K562 (cell line): Measurements from ENCODE around the gene OPCML. TPM values are rescaled to one million over a fixed set of nuclear protein-coding genes. Genes with fewer than 3 reads are reported as not detected.

Experiments used
- ATAC-seq: fragments of 200-7000 bp; cut with Tn5 transposase; 3 replicates; pipeline ENCODE4 v1.9.1; 2020; ENCODE audit warnings: moderate library complexity
- BruUV-seq: library from RNA; stranded (reverse); fragments of 400-500 nt; replicated peaks from 2 replicates; lab custom pipeline; 2021; lab: Mats Ljungman, UMichigan
- CTCF ChIA-PET: fragments of 300-600 bp; formaldehyde crosslinking; extraction: SDS; loops from one replicate; lab custom pipeline; 2021; ENCODE audit warnings: low intra/inter-chr PET ratio; lab: Yijun Ruan, JAX
- POLR2A ChIA-PET: fragments of 300-600, 350-650 bp; sonication (Branson Sonifier 250); formaldehyde crosslinking; extraction: SDS; loops from one replicate; lab custom pipeline; 2021; ENCODE audit warnings: antibody characterized with exemption, inconsistent platforms; lab: Yijun Ruan, JAX
- DNase-seq, 4 experiments: peaks; one replicate each; pipeline versions ENCODE4 v3.0.0 to v3.0.0-alpha.2; 2011 to 2018; ENCODE audit warnings: low spot score in 3 of 4, mixed read lengths in 3 of 4; ENCODE audit errors: extremely low read depth in 1 of 4
- FAIRE-seq: peaks from 2 replicates; lab custom pipeline; 2011; peaks lifted over from hg19 to GRCh38; lab: Jason Lieb, UNC
- H2AFZ ChIP-seq: 2 replicates; pipeline ENCODE4 v1.6.0; 2011; ENCODE audit warnings: low read depth, low read length, control low read depth, inconsistent platforms
- H3K27ac ChIP-seq: fragments of 200-600 bp; 3 replicates; pipeline ENCODE4 v1.8.0; 2011; ENCODE audit warnings: low read depth, mild to moderate bottlenecking, control low read depth, inconsistent platforms, low read length, moderate library complexity, mixed read lengths; ENCODE audit errors: extremely low read depth
- H3K27me3 ChIP-seq, 2 experiments: fragments of 300-600 bp in 1 of 2; 2 replicates in 1 of 2; 3 replicates in 1 of 2; pipeline versions ENCODE4 v1.6.0 to v1.8.0; 2011; ENCODE audit warnings: inconsistent platforms in 2 of 2, low read length in 2 of 2, mild to moderate bottlenecking in 1 of 2, mixed read lengths in 1 of 2, moderate library complexity in 1 of 2; ENCODE audit not compliant: control insufficient read depth in 2 of 2, insufficient read depth in 2 of 2
- H3K36me3 ChIP-seq: fragments of 300-600 bp; 3 replicates; pipeline ENCODE4 v1.8.0; 2011; ENCODE audit warnings: mild to moderate bottlenecking, low read length, inconsistent platforms; ENCODE audit not compliant: control insufficient read depth, insufficient read depth
- H3K4me1 ChIP-seq, 2 experiments: fragments of 200-600 bp in 1 of 2; replicated peaks in 1 of 2; 2 replicates in 1 of 2; 3 replicates in 1 of 2; pipeline versions ENCODE4 v1.5.1 to v1.8.0; 2011; ENCODE audit warnings: inconsistent platforms in 2 of 2, low read length in 2 of 2, mild to moderate bottlenecking in 1 of 2, mixed read lengths in 1 of 2, moderate library complexity in 1 of 2; ENCODE audit not compliant: control insufficient read depth in 2 of 2, insufficient read depth in 2 of 2
- H3K4me2 ChIP-seq: 2 replicates; pipeline ENCODE4 v1.6.1; 2011; ENCODE audit warnings: low read length, control low read depth, inconsistent platforms, mixed read lengths; ENCODE audit not compliant: insufficient read depth
- H3K4me3 ChIP-seq: fragments of 200-600 bp; sonication (generic), shearing (Covaris generic); 2 replicates; pipeline ENCODE4 v1.5.1; 2016; ENCODE audit warnings: control low read depth, inconsistent platforms
- H3K79me2 ChIP-seq: fragments of 200-600 bp; 3 replicates; pipeline ENCODE4 v1.8.0; 2011; ENCODE audit warnings: low read length, inconsistent platforms; ENCODE audit not compliant: control insufficient read depth, insufficient read depth
- H3K9ac ChIP-seq, 2 experiments: 2 replicates each; pipeline versions ENCODE4 v1.6.0 to v1.6.1; 2011; ENCODE audit warnings: low read depth in 2 of 2, low read length in 2 of 2, control low read depth in 1 of 2, inconsistent platforms in 1 of 2, mild to moderate bottlenecking in 1 of 2, mixed read lengths in 1 of 2; ENCODE audit not compliant: insufficient read depth in 1 of 2
- H3K9me1 ChIP-seq: one replicate; pipeline ENCODE4 v1.6.0; 2011; ENCODE audit warnings: inconsistent platforms, mild to moderate bottlenecking, low read length, moderate library complexity; ENCODE audit not compliant: control insufficient read depth, insufficient read depth
- H3K9me3 ChIP-seq: replicated peaks from 2 replicates; pipeline ENCODE4 v1.5.1; 2011; ENCODE audit warnings: low read depth, low read length, inconsistent platforms; ENCODE audit not compliant: control insufficient read depth, insufficient read depth
- H4K20me1 ChIP-seq: replicated peaks from 2 replicates; pipeline ENCODE4 v1.6.1; 2011; ENCODE audit warnings: low read length, inconsistent platforms, mixed read lengths; ENCODE audit not compliant: control insufficient read depth, insufficient read depth
- CC2D1A ChIP-seq: fragments of 450-650 bp; IDR thresholded peaks from 2 replicates; pipeline ENCODE4 v1.6.1; 2017; ENCODE audit warnings: mild to moderate bottlenecking
- CHCHD3 ChIP-seq: fragments of 250-450 bp; sonication (Bioruptor Pico); IDR thresholded peaks from 2 replicates; pipeline ENCODE4 v2.1.2; 2022; ENCODE audit warnings: mild to moderate bottlenecking
- HIVEP1 ChIP-seq: fragments of 250-450 bp; sonication (Bioruptor Pico); IDR thresholded peaks from 2 replicates; pipeline ENCODE4 v1.4.0; 2020; ENCODE audit warnings: mild to moderate bottlenecking
- NR2C2 ChIP-seq, 2 experiments: fragments of 200-800 bp in 1 of 2; sonication (Bioruptor generic) in 1 of 2; sonication (generic) in 1 of 2; formaldehyde crosslinking in 1 of 2; IDR thresholded peaks; 2 replicates each; pipeline versions ENCODE4 v1.6.1 to v1.8.0; 2016 to 2022; ENCODE audit warnings: mild to moderate bottlenecking in 1 of 2, missing compliant biosample characterization in 1 of 2, missing genetic modification characterization in 1 of 2, missing genetic modification reagents in 1 of 2
- PML ChIP-seq: IDR thresholded peaks from 2 replicates; pipeline ENCODE4 v1.6.1; 2012; ENCODE audit warnings: low read length, inconsistent platforms
- PTBP1 ChIP-seq: fragments of 200-400 bp; formaldehyde crosslinking; IDR thresholded peaks from 2 replicates; pipeline ENCODE4 v1.6.1; 2017; ENCODE audit warnings: low read depth, low read length
- RNF2 ChIP-seq: sonication (generic); IDR thresholded peaks from 2 replicates; pipeline ENCODE4 v1.6.1; 2016
- SIX5 ChIP-seq, 2 experiments: IDR thresholded peaks; 2 replicates each; pipeline ENCODE4 v1.6.1; 2011; ENCODE audit warnings: low read length in 2 of 2, borderline replicate concordance in 1 of 2, low read depth in 1 of 2, mild to moderate bottlenecking in 1 of 2, moderate library complexity in 1 of 2; ENCODE audit not compliant: insufficient read depth in 1 of 2
- SMARCA4 ChIP-seq: fragments of 450-650 bp; IDR thresholded peaks from 2 replicates; pipeline ENCODE4 v1.6.1; 2016
- SMARCA5 ChIP-seq: fragments of 450-650 bp; IDR thresholded peaks from 2 replicates; pipeline ENCODE4 v1.6.1; 2016
- ZNF165 ChIP-seq: fragments of 250-450 bp; sonication (Bioruptor Pico); IDR thresholded peaks from 2 replicates; pipeline ENCODE4 v1.4.0; 2020; ENCODE audit warnings: borderline replicate concordance
- ZNF197 ChIP-seq: fragments of 200-800 bp; sonication (Bioruptor generic); IDR thresholded peaks from 2 replicates; pipeline ENCODE4 v1.6.1; 2016; ENCODE audit warnings: low read depth, missing genetic modification characterization, missing compliant biosample characterization
- WGBS: fragments of 100-300 bp; shearing (Covaris generic); methylation state at CpG from one replicate; pipeline ENCODE4 v1.1.6; 2016; ENCODE audit warnings: low coverage, mixed read lengths; ENCODE audit not compliant: insufficient coverage; ENCODE audit errors: missing lambda C conversion rate; 5-methylcytosine and 5-hydroxymethylcytosine counted together
- in situ Hi-C: fragments of 300-500 bp; cut with MboI; formaldehyde crosslinking; loops from 4 replicates; pipeline ENCODE4 v1.15.0; 2018; ENCODE audit warnings: inconsistent platforms, mixed read lengths
- intact Hi-C: fragments of 100-400 bp; cut with micrococcal nuclease; formaldehyde crosslinking; loops from 2 replicates; pipeline ENCODE4 v1.14.2; 2022
- polyA plus RNA-seq, 8 experiments: library from polyadenylated mRNA; depleted of rRNA in 4 of 8; stranded (reverse) in 5 of 8; unstranded in 3 of 8; fragments of >200 nt; fragmentation: Nextera tagmentation in 2 of 8; fragmentation: Illumina TruSeq in 1 of 8; extraction: Ambion mirVana in 2 of 8; extraction: Trizol in 1 of 8; gene quantifications; 2 replicates each; pipeline versions ENCODE4 v1.2.1 to v1.2.3, GENCODE V29; 2011 to 2014; ENCODE audit warnings: inconsistent platforms in 1 of 8, missing spikeins in 1 of 8
- total RNA-seq, 7 experiments: library from RNA; depleted of rRNA in 6 of 7; stranded (reverse); fragments of >200 nt in 6 of 7; fragmentation: Illumina TruSeq in 2 of 7; extraction: Trizol in 2 of 7; gene quantifications; 2 replicates each; pipeline versions ENCODE4 v1.2.1 to v1.2.3, GENCODE V29; 2011 to 2021; ENCODE audit warnings: low replicate concordance in 1 of 7
- TF ChIP-seq, protein P1 (sequence below): fragments of 250-450 bp; sonication (Bioruptor Pico); IDR thresholded peaks from 2 replicates; pipeline ENCODE4 v1.4.0; 2020
- TF ChIP-seq, protein P2 (sequence below), 2 experiments: fragments of 450-650 bp in 1 of 2; IDR thresholded peaks; 2 replicates each; pipeline ENCODE4 v1.6.1; 2011 to 2017; ENCODE audit warnings: low read depth in 2 of 2, antibody characterized with exemption in 1 of 2, borderline replicate concordance in 1 of 2, low read length in 1 of 2, mild to moderate bottlenecking in 1 of 2, mixed read lengths in 1 of 2; ENCODE audit not compliant: control insufficient read depth in 1 of 2

Gene OPCML
- total and polyA plus RNA-seq, 9 of the 15 experiments (the other 6 are each of a cell fraction or from before 2014, with no cell fraction given): not detected

- CTCF ChIA-PET: no interaction called here
- TF ChIP-seq HIVEP1 (no peak), CC2D1A (no peak)
- Histone ChIP-seq H3K9ac (no peak overlapping the region), H3K27me3 (no peaks in the 10 kb centered on the region), H3K36me3 (no peaks in the 10 kb centered on the region), H3K4me2 (no peak overlapping the region), H3K4me1 (no peaks in the 10 kb centered on the region), H4K20me1 (no peaks in the 10 kb centered on the region), H3K9me3 (no peaks in the 10 kb centered on the region; the same call in 1 of the 2 replicates), H3K9me1 (no peaks in the 10 kb centered on the region), H3K4me3 (no peak overlapping the region), H3K79me2 (no peaks in the 10 kb centered on the region), H3K27ac (no peak overlapping the region), H2AFZ (no peak overlapping the region)
- no peak for DNase-seq
- intact Hi-C loops (no loop called here), in situ Hi-C loops (no loop called here)
- no peak for ATAC-seq
- POLR2A ChIA-PET: interaction anchor here (1.2 kb wide), 1 partner anchor 16 kb away, joined by 4 read pairs; no protein-coding TSS in a partner anchor
- FAIRE-seq: no peak
- WGBS: 0% methylated on average over 1 of the region's 1 CpG
- BruUV-seq: no TSS peak
These were observed 505.3 kb downstream of the OPCML start for GRCh38 chr11:133026952-133027351.

GRCh38 chr11:133024301-133024700 is 508.0 kb downstream of the OPCML start:
- H2AFZ ChIP-seq: no peak overlapping the region
- H3K4me1 ChIP-seq: no peaks in the 10 kb centered on the region
- no peak overlapping the region for H3K27ac ChIP-seq
- no peaks in the 10 kb centered on the region for H3K36me3 ChIP-seq
- WGBS: 1% methylated on average over 5 of the region's 5 CpGs
- H3K4me2 ChIP-seq: no peak overlapping the region
- no peaks in the 10 kb centered on the region; the same call in 1 of the 2 replicates for H3K9me3 ChIP-seq
- intact Hi-C loops (no loop called here), in situ Hi-C loops (no loop called here)
- no peaks in the 10 kb centered on the region for H3K9me1 ChIP-seq
- no TSS peak for BruUV-seq
- H3K9ac ChIP-seq: no peak overlapping the region
- H3K4me3 ChIP-seq: no peak overlapping the region
- CTCF ChIA-PET: no interaction called here
- H3K79me2 ChIP-seq: no peaks in the 10 kb centered on the region
- FAIRE-seq (no peak), ATAC-seq (no peak), DNase-seq (no peak)
- H4K20me1 ChIP-seq: no peaks in the 10 kb centered on the region
- no peaks in the 10 kb centered on the region for H3K27me3 ChIP-seq
- POLR2A ChIA-PET: no interaction called here
- TF ChIP-seq, protein P1, sequence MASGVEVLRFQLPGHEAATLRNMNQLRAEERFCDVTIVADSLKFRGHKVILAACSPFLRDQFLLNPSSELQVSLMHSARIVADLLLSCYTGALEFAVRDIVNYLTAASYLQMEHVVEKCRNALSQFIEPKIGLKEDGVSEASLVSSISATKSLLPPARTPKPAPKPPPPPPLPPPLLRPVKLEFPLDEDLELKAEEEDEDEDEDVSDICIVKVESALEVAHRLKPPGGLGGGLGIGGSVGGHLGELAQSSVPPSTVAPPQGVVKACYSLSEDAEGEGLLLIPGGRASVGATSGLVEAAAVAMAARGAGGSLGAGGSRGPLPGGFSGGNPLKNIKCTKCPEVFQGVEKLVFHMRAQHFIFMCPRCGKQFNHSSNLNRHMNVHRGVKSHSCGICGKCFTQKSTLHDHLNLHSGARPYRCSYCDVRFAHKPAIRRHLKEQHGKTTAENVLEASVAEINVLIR (CRISPR knock-in tag): no peak
- TF ChIP-seq RNF2: no peak
- TF ChIP-seq SMARCA4: no peak
- TF ChIP-seq CHCHD3: no peak
- TF ChIP-seq, protein P2, sequence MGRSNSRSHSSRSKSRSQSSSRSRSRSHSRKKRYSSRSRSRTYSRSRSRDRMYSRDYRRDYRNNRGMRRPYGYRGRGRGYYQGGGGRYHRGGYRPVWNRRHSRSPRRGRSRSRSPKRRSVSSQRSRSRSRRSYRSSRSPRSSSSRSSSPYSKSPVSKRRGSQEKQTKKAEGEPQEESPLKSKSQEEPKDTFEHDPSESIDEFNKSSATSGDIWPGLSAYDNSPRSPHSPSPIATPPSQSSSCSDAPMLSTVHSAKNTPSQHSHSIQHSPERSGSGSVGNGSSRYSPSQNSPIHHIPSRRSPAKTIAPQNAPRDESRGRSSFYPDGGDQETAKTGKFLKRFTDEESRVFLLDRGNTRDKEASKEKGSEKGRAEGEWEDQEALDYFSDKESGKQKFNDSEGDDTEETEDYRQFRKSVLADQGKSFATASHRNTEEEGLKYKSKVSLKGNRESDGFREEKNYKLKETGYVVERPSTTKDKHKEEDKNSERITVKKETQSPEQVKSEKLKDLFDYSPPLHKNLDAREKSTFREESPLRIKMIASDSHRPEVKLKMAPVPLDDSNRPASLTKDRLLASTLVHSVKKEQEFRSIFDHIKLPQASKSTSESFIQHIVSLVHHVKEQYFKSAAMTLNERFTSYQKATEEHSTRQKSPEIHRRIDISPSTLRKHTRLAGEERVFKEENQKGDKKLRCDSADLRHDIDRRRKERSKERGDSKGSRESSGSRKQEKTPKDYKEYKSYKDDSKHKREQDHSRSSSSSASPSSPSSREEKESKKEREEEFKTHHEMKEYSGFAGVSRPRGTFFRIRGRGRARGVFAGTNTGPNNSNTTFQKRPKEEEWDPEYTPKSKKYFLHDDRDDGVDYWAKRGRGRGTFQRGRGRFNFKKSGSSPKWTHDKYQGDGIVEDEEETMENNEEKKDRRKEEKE (IDR thresholded peaks at IDR 0.05; ENCODE audit: borderline replicate concordance in 1 of 2, control insufficient read depth in 1 of 2, low read depth in 2 of 2, low read length in 1 of 2): no peak
- TF ChIP-seq PML: no peak
- no peak for TF ChIP-seq SIX5 (IDR thresholded peaks at IDR 0.05; ENCODE audit: borderline replicate concordance in 1 of 2, insufficient read depth in 1 of 2, low read depth in 1 of 2, low read length in 2 of 2)
- no peak for TF ChIP-seq ZNF165 (CRISPR knock-in tag)
- no peak for TF ChIP-seq NR2C2 (CRISPR knock-in tag; IDR thresholded peaks at IDR 0.05)
- no peak for TF ChIP-seq NR2C2 (tag; IDR thresholded peaks at IDR 0.05)
- TF ChIP-seq SMARCA5: no peak
- no peak for TF ChIP-seq ZNF197
- no peak for TF ChIP-seq PTBP1
